SH-SY5Y (cell line): ENCODE results near the gene NOC4L.

Experiments
- GATA2 ChIP-seq: IDR thresholded peaks from 2 replicates; pipeline ENCODE4 v1.6.1; 2011; ENCODE audit warnings: mild to moderate bottlenecking, low read depth, low read length
- GATA3 ChIP-seq: IDR thresholded peaks from 2 replicates; pipeline ENCODE4 v1.6.1; 2011; ENCODE audit warnings: low read depth, mild to moderate bottlenecking, low read length, moderate library complexity

DNA sequence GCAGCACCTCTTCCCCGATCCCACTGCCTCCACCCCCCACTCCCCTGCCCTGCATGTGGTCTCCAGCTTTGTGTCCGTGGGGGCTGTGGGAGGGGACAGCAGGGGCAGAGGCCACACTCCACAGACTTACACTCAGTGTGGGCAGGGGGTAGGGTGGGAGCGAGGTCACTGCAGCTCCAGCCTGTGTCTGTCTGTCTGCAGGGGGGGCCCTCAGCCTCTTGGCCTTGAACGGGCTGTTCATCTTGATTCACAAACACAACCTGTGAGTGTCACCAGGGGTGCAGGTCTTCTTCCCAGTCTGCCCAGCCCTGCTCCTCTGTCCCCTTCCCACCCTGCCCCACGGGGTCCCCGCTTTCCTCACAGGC is 6.5 kb downstream of the NOC4L start:
- TF ChIP-seq GATA2 (no peak), GATA3 (no peak)
